ENCODE results near the gene RAF1.

- no peak for TF ChIP-seq CTCF (IDR thresholded peaks at IDR 0.05)
- no peak for TF ChIP-seq POLR2A (IDR thresholded peaks at IDR 0.05)
Observed at GRCh38 chr3:12611117-12611516, 52.8 kb downstream of the RAF1 start.
